ENCODE measurements around the gene HIVEP3. TPM values are rescaled to one million over a fixed set of nuclear protein-coding genes. Genes with fewer than 3 reads are reported as not detected.

HIVEP3 gene
- total RNA-seq, 1 experiment from 2014 or later, result 1.4 TPM

DNA sequence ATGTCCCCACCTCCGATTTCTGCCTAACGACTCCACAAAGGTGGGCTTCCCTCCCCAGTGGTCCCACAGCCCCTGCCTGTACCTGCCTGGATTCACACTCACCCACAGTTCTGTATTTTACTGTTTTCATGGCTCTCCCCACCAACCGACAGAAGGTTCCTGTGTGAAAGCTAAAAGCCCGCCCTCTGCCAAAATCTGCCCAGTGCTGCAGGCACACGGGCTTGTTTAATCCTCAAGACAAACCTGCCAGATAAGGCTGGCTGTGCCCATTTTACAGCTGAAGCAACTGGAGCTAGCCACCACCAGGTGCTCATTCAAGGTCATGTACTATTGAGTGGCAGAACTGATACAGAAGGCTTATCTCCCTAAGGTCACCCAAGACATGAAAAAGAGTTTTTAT is 114.5 kb downstream of the HIVEP3 start:
- Mint-ChIP-seq H3K4me3 (no peak overlapping the region), H3K4me1 (peaks cover 6 to 14% of the 10 kb centered on the region in 2 experiments), H3K9me3 (no peaks in the 10 kb centered on the region; a peak in 1 of 5 replicates), H3K36me3 (ENCODE audit: insufficient read depth in 1 of 3, low read depth in 3 of 3) (no peaks in the 10 kb centered on the region), H3K27me3 (ENCODE audit: low read depth) (no peaks in the 10 kb centered on the region; the same call in 1 of the 2 replicates), H3K27ac (no peak overlapping the region; a peak in 1 of 7 replicates)
- no peaks in the 10 kb centered on the region for H3K9me3 ChIP-seq (ENCODE audit: control insufficient read depth, low read depth, low read length)
- no peaks in the 10 kb centered on the region for H4K20me1 ChIP-seq (ENCODE audit: control insufficient read depth, insufficient read depth, insufficient read length)
- no peak overlapping the region for H3T11ph ChIP-seq (ENCODE audit: low read length)
- no peak; the same call in 2 of the 3 replicates for TF ChIP-seq CTCF (conservative IDR thresholded peaks at IDR 0.05)
- no peak overlapping the region for H2BK120ac ChIP-seq (ENCODE audit: low read depth, low read length, poor library complexity, severe bottlenecking)
- H3K4ac ChIP-seq (ENCODE audit: low read depth, low read length), result no peak overlapping the region
- no peak overlapping the region for H3K18ac ChIP-seq (ENCODE audit: insufficient read length, low read depth, low read length)
- no peaks in the 10 kb centered on the region for H3K79me2 ChIP-seq (ENCODE audit: insufficient read depth, low read length)
- H3K4me1 ChIP-seq (ENCODE audit: insufficient read depth, low read length), result no peaks in the 10 kb centered on the region
- no peak overlapping the region for H2AK5ac ChIP-seq (ENCODE audit: insufficient read length, low read length)
- no CpG with 5 or more reads among the region's 5 CpGs for whole genome bisulfite sequencing (ENCODE audit: extremely low coverage, insufficient read length, low lambda C conversion rate)
- H3K23ac ChIP-seq (ENCODE audit: insufficient read length, low read depth, low read length), result no peak overlapping the region
- no peak overlapping the region for H2BK5ac ChIP-seq (ENCODE audit: insufficient read length, low read length)
- H3K27ac ChIP-seq (ENCODE audit: insufficient read length, low read depth, low read length), result no peak overlapping the region
- no peak for DNase-seq
- H2BK12ac ChIP-seq (ENCODE audit: insufficient read length, low read depth, low read length), result no peak overlapping the region
- no peaks in the 10 kb centered on the region for H3K27me3 ChIP-seq (ENCODE audit: insufficient read depth, low read length)
- no peaks in the 10 kb centered on the region for H3K23me2 ChIP-seq (ENCODE audit: insufficient read length, low read depth, low read length, poor library complexity, severe bottlenecking)
- no peak overlapping the region for H2BK20ac ChIP-seq (ENCODE audit: low read depth, low read length, poor library complexity, severe bottlenecking)
- H4K91ac ChIP-seq (ENCODE audit: insufficient read length, low read depth, low read length), result no peak overlapping the region
- no peaks in the 10 kb centered on the region for H3K79me1 ChIP-seq (ENCODE audit: insufficient read depth, low read depth, low read length, poor library complexity, severe bottlenecking)
- no peak overlapping the region for H3K9ac ChIP-seq (ENCODE audit: extremely low read depth, insufficient read length, low read length)
- no peak overlapping the region for H3K4me2 ChIP-seq (ENCODE audit: insufficient read depth, insufficient read length, low read length)
- H3K14ac ChIP-seq (ENCODE audit: insufficient read depth, low read length), result no peak overlapping the region; the same call in 1 of the 2 replicates
- no peak overlapping the region for H2BK15ac ChIP-seq (ENCODE audit: low read depth, low read length)
- H4K5ac ChIP-seq (ENCODE audit: insufficient read length, low read depth, low read length), result no peak overlapping the region
- no peak overlapping the region for H3K56ac ChIP-seq (ENCODE audit: insufficient read length, low read depth, low read length)
- no peak overlapping the region for H2AFZ ChIP-seq (ENCODE audit: low read length)
- no peak overlapping the region for H4K8ac ChIP-seq (replicated peaks; ENCODE audit: insufficient read length, low read depth, low read length)

All from H9 (cell line).